SW 1271 (cell line): ENCODE results near the gene FZD4.

Experiments
- DNase-seq, 2 experiments: peaks; one replicate each; lab custom pipeline; 2025; lab: John Stamatoyannopoulos, UW

Gene FZD4

GRCh38 chr11:86912238-86912637 is 43.0 kb downstream of the FZD4 start:
- DNase-seq, result no peak

- no peak for DNase-seq
Observed at GRCh38 chr11:86910592-86910991, 44.6 kb downstream of the FZD4 start.

GRCh38 chr11:86906198-86906597 is 49.0 kb downstream of the FZD4 start:
- DNase-seq, result no peak

GRCh38 chr11:86905252-86905651 is 49.9 kb downstream of the FZD4 start:
- no peak for DNase-seq

GRCh38 chr11:86904001-86904400 is 51.2 kb downstream of the FZD4 start:
- DNase-seq, result no peak

GRCh38 chr11:86902345-86902744 is 52.9 kb downstream of the FZD4 start:
- DNase-seq, result no peak

- no peak for DNase-seq
Observed at GRCh38 chr11:86901599-86901998, 53.6 kb downstream of the FZD4 start.

GRCh38 chr11:86900162-86900561 is 55.0 kb downstream of the FZD4 start:
- no peak for DNase-seq

- DNase-seq, result no peak
Observed at GRCh38 chr11:86898689-86899088, 56.5 kb downstream of the FZD4 start.

- DNase-seq, result no peak
Observed at GRCh38 chr11:86896441-86896841, 58.8 kb downstream of the FZD4 start.
